ENCODE data around the gene ZNF436.

DNA sequence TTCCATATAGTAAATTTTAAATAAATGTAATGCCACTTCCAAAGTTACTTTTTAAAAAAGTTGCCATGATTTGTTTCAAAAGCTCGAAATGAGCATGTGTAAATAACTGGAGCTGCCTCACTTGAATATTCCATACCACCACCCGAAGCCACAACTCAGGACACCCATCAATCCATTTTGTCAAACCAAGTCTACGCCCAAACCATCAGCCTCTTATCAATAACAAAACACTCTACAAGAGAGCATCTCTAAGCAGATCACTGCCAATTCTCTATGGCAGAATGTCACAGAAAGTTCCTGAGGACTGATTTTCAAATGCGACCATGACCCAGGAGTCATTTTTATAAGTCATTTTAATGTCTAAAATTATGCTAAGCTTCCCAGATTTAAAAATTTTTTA, 30.0 kb downstream of the ZNF436 start:
- TF ChIP-seq GATA2 (IDR thresholded peaks at IDR 0.05; ENCODE audit: low read depth, low read length) (no peak), GATA3 (IDR thresholded peaks at IDR 0.05; ENCODE audit: low read depth, low read length) (no peak)

All from SH-SY5Y (cell line).